HepG2 (cell line): ENCODE results near the gene TMEM198. TPM values are rescaled to one million over a fixed set of nuclear protein-coding genes. Genes with fewer than 3 reads are reported as not detected.
A peak's percentile ranks its signal among the peaks of the same experiment; 100 is the strongest.

ENCODE experiments used
- ATF6 ChIP-seq: sonication (generic); formaldehyde crosslinking; conservative IDR thresholded peaks from 2 replicates; pipeline ENCODE4 v1.4.0; 2020; ENCODE audit warnings: missing genetic modification reagents
- BATF2 ChIP-seq: sonication (generic); formaldehyde crosslinking; IDR thresholded peaks from 2 replicates; pipeline ENCODE4 v1.8.0; 2022; ENCODE audit warnings: mild to moderate bottlenecking, missing genetic modification reagents, moderate library complexity
- DNMT1 ChIP-seq: sonication (generic); formaldehyde crosslinking; IDR thresholded peaks from 2 replicates; pipeline ENCODE4 v1.5.1; 2020; ENCODE audit warnings: mild to moderate bottlenecking, missing genetic modification reagents
- GFI1 ChIP-seq: sonication (generic); formaldehyde crosslinking; IDR thresholded peaks from 2 replicates; pipeline ENCODE4 v1.5.0; 2020; ENCODE audit warnings: missing genetic modification reagents, mild to moderate bottlenecking, borderline replicate concordance
- HIVEP1 ChIP-seq: sonication (generic); formaldehyde crosslinking; IDR thresholded peaks from 2 replicates; pipeline ENCODE4 v1.4.0; 2020; ENCODE audit warnings: mild to moderate bottlenecking, missing genetic modification reagents
- HNRNPL ChIP-seq: fragments of 200-400 bp; formaldehyde crosslinking; IDR thresholded peaks from 2 replicates; pipeline ENCODE4 v1.6.1; 2017; ENCODE audit warnings: mild to moderate bottlenecking, low read depth, low read length
- HOXA3 ChIP-seq: sonication (generic); formaldehyde crosslinking; IDR thresholded peaks from 2 replicates; pipeline ENCODE4 v1.5.0; 2020; ENCODE audit warnings: missing genetic modification reagents
- KMT2B ChIP-seq: IDR thresholded peaks from 2 replicates; pipeline ENCODE4 v1.6.1; 2016; ENCODE audit warnings: missing genetic modification reagents, missing compliant biosample characterization
- POGZ ChIP-seq: sonication (generic); formaldehyde crosslinking; IDR thresholded peaks from 2 replicates; pipeline ENCODE4 v1.4.0; 2020; ENCODE audit warnings: mild to moderate bottlenecking, missing genetic modification reagents
- PRDM10 ChIP-seq: sonication (generic); formaldehyde crosslinking; IDR thresholded peaks from 2 replicates; pipeline ENCODE4 v1.4.0; 2020; ENCODE audit warnings: low read depth, missing genetic modification reagents
- RARG ChIP-seq: sonication (generic); formaldehyde crosslinking; IDR thresholded peaks from 2 replicates; pipeline ENCODE4 v1.4.0; 2020; ENCODE audit warnings: low read depth, mild to moderate bottlenecking, missing genetic modification reagents
- SP4 ChIP-seq: sonication (generic); formaldehyde crosslinking; IDR thresholded peaks from 2 replicates; pipeline ENCODE4 v1.8.1; 2023; ENCODE audit warnings: mild to moderate bottlenecking, missing genetic modification reagents
- SP5 ChIP-seq: IDR thresholded peaks from 2 replicates; pipeline ENCODE4 v1.6.1; 2016; ENCODE audit warnings: low read depth, borderline replicate concordance
- TARDBP ChIP-seq: sonication (generic); formaldehyde crosslinking; IDR thresholded peaks from 2 replicates; pipeline ENCODE4 v1.8.0; 2022; ENCODE audit warnings: mild to moderate bottlenecking, missing genetic modification reagents
- TBX3 ChIP-seq: fragments of 450-650 bp; IDR thresholded peaks from 2 replicates; pipeline ENCODE4 v1.6.1; 2017; ENCODE audit warnings: antibody characterized with exemption, mild to moderate bottlenecking, inconsistent platforms, borderline replicate concordance
- ZNF446 ChIP-seq: sonication (generic); formaldehyde crosslinking; IDR thresholded peaks from 2 replicates; pipeline ENCODE4 v1.5.0; 2020; ENCODE audit warnings: mild to moderate bottlenecking, missing genetic modification reagents
- ZNF609 ChIP-seq: sonication (generic); formaldehyde crosslinking; IDR thresholded peaks from 2 replicates; pipeline ENCODE4 v1.4.0; 2020; ENCODE audit warnings: mild to moderate bottlenecking, missing genetic modification reagents, borderline replicate concordance
- ZNF878 ChIP-seq: sonication (generic); formaldehyde crosslinking; IDR thresholded peaks from 2 replicates; pipeline ENCODE4 v1.8.1; 2023; ENCODE audit warnings: mild to moderate bottlenecking, missing genetic modification reagents, moderate library complexity
- polyA plus RNA-seq, 8 experiments: library from polyadenylated mRNA; depleted of rRNA in 3 of 8; stranded (reverse) in 7 of 8; unstranded in 1 of 8; fragments of >200 nt; fragmentation: Illumina TruSeq in 4 of 8; extraction: Trizol in 4 of 8; gene quantifications; 2 replicates each; pipeline versions ENCODE4 v1.2.1 to v1.2.3, GENCODE V29; 2011 to 2016; ENCODE audit warnings: low read depth in 4 of 8, missing spikeins in 1 of 8, mixed read lengths in 1 of 8; ENCODE audit not compliant: insufficient read depth in 1 of 8
- total RNA-seq, 5 experiments: library from RNA; depleted of rRNA; stranded (reverse); fragments of >200 nt; fragmentation: Illumina TruSeq; extraction: Trizol; gene quantifications; 2 replicates each; pipeline ENCODE4 v1.2.3, GENCODE V29; 2016; ENCODE audit warnings: low read depth in 1 of 5

The TMEM198 gene
- total and polyA plus RNA-seq, 2 of the 13 experiments (the other 11 are each of a cell fraction or from before 2014, with no cell fraction given) = 17.3 to 23.5 TPM

- TF ChIP-seq ZNF609 (peak; percentile 43; the same call in 1 of the 2 replicates), DNMT1 (CRISPR knock-in tag) (no peak), RARG (CRISPR knock-in tag) (no peak), ATF6 (CRISPR knock-in tag) (no peak), HNRNPL (no peak), GFI1 (CRISPR knock-in tag) (peak; percentile 38; the same call in 1 of the 2 replicates), KMT2B (CRISPR knock-in tag) (peak; percentile 52; the same call in 1 of the 2 replicates), SP4 (CRISPR knock-in tag) (peak; percentile 24; the same call in 1 of the 2 replicates), TBX3 (no peak), PRDM10 (CRISPR knock-in tag) (peak; percentile 74; the same call in 1 of the 2 replicates), ZNF446 (CRISPR knock-in tag) (no peak), TARDBP (CRISPR knock-in tag) (no peak), SP5 (peak; percentile 94), BATF2 (CRISPR knock-in tag) (no peak), ZNF878 (peak; percentile 93), POGZ (peak; percentile 54), HIVEP1 (no peak), HOXA3 (peak; percentile 67; the same call in 1 of the 2 replicates)
Measured at GRCh38 chr2:219545943-219546352, 2.1 kb downstream of the TMEM198 start (continued).
